ENCODE data around the gene GPD2.
"Not testable (repeated sequence)": the region's sequence is repeated elsewhere in the genome, so short reads cannot be mapped to it uniquely, and the experiment has no call there.

Gene GPD2

GRCh38 chr2:156580501-156580900, 144.3 kb downstream of the GPD2 start:
- in situ Hi-C loops (cut with HindIII; ENCODE audit: low sequenced_read_pairs): no loop called here

DNA sequence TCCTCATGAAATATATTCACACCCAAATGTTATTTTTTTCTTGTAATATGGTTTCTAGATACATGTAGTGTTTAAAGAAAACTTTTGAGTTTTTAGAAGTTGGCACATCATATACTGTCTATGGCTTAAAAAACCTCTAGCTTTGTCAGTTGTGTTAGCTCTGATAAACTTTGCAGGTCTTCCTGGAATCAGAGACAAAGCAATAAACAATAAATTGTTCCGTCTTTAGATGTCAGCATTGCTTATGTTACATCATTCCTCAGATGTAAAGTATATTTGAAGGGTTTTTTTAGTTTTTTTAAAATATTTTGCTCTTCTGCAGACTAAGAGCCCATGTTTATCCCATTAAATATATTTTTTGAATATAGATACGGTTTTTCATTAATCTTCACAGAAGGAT, 145.1 kb downstream of the GPD2 start:
- in situ Hi-C loops (cut with HindIII; ENCODE audit: low sequenced_read_pairs): no loop called here

- in situ Hi-C loops (cut with HindIII; ENCODE audit: low sequenced_read_pairs): no loop called here
These were observed 149.3 kb downstream of the GPD2 start for GRCh38 chr2:156585457-156585856.

DNA sequence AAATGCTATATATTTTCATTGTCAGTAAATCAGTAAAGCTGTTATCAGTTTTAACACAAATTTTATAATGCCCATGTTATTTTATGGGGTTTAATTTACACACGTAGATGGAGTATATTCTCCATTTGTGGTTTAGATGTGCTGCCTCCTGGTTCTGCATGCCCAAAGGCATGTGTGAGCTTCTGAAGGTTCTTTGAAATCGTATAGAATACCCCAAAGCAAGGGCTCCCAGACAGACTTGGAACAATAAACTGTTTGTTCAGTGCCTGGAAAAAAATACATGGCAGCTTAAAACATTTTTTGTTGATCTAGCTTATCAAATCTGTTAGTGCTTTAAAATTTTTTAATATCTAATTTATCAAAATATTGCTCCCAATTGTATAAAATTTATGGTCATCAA, 150.4 kb downstream of the GPD2 start:
- in situ Hi-C loops (cut with HindIII; ENCODE audit: low sequenced_read_pairs): no loop called here

DNA sequence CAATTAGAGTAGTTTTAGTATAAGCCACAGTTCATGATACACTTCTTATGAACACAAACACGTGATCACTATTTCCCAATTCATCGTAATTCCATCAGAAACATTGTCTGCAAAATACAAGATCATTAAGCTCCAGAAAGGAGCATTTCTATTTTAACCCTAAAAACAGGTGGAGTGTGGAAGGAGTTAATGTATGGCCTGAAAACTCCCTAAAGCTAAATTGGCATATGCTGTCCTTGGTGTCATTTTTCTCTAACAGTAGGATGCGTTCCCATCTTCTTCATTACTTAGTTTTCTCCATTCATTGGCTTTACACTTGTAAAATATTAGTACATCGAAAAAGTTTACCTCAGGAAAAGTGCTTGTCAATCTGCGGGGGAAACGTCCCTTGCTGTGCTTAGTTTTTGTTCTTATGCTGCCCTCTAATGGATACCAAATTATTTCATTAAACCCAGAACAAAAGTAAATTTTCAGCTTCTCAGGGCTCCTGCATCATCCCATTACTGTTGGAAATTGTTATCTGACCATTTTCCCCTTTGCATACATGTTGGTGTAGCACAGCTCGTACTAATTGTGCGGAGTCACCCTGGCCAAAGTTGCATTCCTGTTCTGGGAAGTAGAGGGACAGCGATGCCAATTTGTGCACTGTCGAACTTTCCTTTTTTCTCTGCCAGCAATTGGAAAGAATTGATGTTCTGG, 153.4 kb downstream of the GPD2 start:
- in situ Hi-C loops (cut with HindIII; ENCODE audit: low sequenced_read_pairs): loop anchor here (10.0 kb wide), 1 partner anchor 605 kb away; no protein-coding TSS in a partner anchor

DNA sequence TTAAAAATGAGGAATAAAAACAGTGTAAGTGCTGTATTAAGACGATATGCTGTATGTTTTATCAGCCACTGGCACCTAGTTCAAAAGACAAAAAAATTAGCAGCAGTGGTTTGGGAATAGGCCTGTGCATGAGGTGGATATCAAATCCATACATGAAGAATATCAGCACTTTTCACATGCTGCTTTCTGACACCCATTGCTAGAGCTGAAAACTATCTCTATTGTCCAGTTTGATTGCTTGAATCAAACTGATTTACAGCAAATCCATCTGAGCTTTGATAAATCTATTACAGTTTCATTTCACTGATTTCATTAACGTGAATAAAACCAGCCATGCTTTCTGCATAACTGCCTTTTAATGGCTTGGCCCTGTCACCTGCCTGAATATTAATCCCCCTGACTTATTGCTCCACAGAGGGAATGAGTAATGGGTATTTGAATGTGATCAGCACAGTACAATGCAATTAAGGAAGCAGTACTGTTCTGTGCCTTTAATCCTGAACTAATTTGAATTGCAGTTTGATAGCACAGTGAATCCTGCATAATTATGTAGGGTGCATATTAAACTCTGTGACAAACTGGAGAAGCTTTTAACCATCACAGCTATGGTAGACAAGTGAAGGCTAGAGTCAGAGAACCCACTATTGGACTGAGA, 154.0 kb downstream of the GPD2 start:
- in situ Hi-C loops (cut with HindIII; ENCODE audit: low sequenced_read_pairs): loop anchor here (10.0 kb wide), 1 partner anchor 605 kb away; no protein-coding TSS in a partner anchor

GRCh38 chr2:156592809-156593593, 156.8 kb downstream of the GPD2 start:
- in situ Hi-C loops (cut with HindIII; ENCODE audit: low sequenced_read_pairs): loop anchor here (10.0 kb wide), 1 partner anchor 602 kb away; no protein-coding TSS in a partner anchor

- in situ Hi-C loops (cut with HindIII; ENCODE audit: low sequenced_read_pairs): loop anchor here (10.0 kb wide), 1 partner anchor 601 kb away; no protein-coding TSS in a partner anchor
These were observed 157.4 kb downstream of the GPD2 start for GRCh38 chr2:156593594-156593921.

- in situ Hi-C loops (cut with HindIII; ENCODE audit: low sequenced_read_pairs): loop anchor here (10.0 kb wide), 1 partner anchor 596 kb away; no protein-coding TSS in a partner anchor
These were observed 162.4 kb downstream of the GPD2 start for GRCh38 chr2:156598563-156598962.

- in situ Hi-C loops (cut with HindIII; ENCODE audit: low sequenced_read_pairs): no loop called here
These were observed 164.0 kb downstream of the GPD2 start for GRCh38 chr2:156600196-156600595.

GRCh38 chr2:156601855-156602551, 165.8 kb downstream of the GPD2 start:
- in situ Hi-C loops (cut with HindIII; ENCODE audit: low sequenced_read_pairs): no loop called here

DNA sequence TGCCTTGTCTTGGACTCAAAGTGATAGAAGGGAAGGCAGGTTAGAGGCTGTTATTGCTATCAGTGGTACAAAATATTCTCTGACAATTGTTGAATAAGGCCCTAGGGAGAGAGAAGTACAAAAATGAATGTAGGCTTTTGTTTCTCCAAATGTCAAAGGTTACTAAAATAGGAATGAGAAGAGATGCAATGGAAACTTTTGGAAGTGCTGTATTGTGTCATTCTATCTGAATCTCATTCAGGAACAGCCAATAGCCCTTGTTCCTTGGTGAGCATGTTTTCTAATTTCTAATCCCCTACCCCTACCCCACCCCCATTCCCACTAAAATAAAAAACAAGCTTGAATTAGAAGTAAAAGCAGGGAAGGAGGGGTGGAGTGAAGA, 166.4 kb downstream of the GPD2 start:
- in situ Hi-C loops (cut with HindIII; ENCODE audit: low sequenced_read_pairs): no loop called here

DNA sequence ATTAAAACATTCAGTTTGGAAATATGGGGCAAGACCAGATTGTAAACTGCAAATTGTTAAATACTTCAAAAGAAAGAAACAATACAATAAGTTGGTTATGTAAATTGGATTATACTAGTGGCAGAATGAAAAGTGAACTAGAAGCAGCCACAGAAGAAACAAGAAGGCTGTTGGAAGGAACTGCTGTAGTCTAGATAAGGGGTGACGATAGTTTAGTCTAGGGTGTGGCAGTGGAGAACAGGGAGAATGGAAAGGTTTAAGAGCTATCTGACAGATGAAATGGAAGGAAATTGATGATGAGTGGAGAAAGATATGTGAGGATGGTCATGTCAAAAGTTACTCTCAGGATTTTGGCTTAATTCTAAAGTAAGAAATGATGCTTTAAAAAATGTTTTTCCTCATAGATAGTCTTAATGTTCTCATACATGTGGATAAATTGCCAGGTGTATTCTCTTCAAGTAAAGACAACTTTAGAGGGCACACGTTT, 179.7 kb downstream of the GPD2 start:
- in situ Hi-C loops (cut with HindIII; ENCODE audit: low sequenced_read_pairs): no loop called here

DNA sequence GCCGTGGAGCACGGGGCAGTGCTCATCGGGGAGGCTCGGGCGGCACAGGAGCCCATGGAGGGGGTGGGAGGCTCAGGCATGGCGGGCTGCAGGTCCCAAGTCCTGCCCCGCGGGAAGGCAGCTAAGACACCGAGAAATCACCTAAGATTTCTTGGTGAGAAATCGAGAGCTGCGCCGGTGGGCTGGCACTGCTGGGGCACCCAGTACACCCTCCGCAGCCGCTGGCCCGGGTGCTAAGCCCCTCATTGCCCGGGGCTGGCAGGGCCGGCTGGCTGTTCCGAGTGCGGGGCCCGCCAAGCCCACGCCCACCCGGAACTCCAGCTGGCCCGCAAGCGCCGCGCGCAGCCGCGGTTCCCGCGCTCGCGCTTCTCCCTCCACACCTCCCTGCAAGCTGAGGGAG, 181.9 kb downstream of the GPD2 start:
- in situ Hi-C loops (cut with HindIII; ENCODE audit: low sequenced_read_pairs): not testable (repeated sequence)

GRCh38 chr2:156619021-156619539, 182.9 kb downstream of the GPD2 start:
- in situ Hi-C loops (cut with HindIII; ENCODE audit: low sequenced_read_pairs): no loop called here

DNA sequence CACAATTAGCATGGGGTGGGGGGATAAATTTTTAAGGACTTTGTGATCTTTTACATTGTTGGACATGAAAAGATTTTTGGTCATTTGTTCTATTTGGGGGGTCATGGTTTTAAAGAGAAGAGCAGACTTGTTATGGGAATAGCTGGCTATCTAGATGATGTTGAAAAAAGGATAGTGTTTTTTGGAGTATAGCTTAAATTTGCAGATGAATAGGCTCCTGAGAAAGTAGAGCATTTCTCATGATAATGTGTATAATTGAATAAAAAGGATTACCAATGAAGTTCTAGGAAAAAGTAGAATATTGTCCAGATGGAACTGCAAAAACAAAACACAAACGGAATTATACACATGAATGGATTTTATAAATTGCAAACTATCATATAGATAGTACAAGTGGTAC, 186.3 kb downstream of the GPD2 start:
- in situ Hi-C loops (cut with HindIII; ENCODE audit: low sequenced_read_pairs): no loop called here

- in situ Hi-C loops (cut with HindIII; ENCODE audit: low sequenced_read_pairs): no loop called here
These were observed 189.4 kb downstream of the GPD2 start for GRCh38 chr2:156625360-156626170.

DNA sequence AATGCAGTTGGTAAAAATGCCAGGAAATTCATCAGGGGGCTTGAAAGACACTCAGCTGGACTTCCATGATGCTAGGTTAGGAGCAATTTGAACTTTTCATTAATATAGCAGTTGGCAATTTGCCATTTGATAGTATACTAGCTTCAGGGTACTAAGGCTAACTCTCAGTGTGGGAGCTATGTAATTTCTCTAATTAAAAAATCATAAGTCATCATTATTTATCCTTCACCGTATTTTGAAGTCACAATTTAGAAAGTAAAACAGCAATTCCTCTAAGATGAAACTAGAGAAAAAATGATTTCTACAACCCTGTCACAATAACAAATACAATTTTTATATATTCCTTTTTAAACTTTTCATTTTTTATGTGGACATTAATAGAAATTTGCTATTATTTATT, 190.8 kb downstream of the GPD2 start:
- in situ Hi-C loops (cut with HindIII; ENCODE audit: low sequenced_read_pairs): no loop called here

DNA sequence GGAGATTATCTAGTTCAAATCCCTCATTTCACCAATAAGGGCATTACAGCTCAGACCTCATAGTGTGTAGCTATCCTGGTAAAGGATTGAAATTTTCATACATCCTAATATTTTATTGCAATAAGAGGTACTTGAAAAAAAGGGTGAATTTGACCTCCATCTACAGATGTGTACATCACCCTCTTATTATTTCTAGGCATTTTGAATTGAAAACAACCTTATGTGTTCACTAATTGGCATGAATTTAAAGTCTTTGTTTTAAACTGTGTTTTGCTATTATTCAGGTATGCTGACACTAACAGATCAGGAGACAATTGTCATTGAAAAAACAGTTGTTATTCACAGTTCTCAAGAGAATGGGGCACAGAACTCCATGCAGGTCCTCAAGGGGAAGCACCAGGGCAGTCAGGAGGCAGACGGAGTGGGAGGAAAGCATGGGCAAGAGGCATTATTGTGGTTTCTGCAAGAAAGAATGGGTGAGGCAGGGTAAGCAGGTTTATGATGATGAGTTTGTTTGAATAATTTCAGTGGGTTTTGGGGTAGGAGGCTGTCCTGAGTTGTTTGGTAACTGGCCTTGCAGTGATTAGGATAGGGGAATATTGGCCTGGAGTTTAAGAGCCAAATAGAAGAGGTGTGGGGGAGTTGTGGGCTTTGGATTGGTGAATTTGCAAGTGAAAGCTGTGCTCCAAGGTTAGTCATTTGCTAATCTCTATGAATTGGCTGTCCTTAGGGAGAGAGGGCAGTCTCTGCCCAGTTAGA, 194.6 kb downstream of the GPD2 start:
- in situ Hi-C loops (cut with HindIII; ENCODE audit: low sequenced_read_pairs): no loop called here

All from endothelial cell of hepatic sinusoid (primary cell).